ENCODE data around the gene RRAD.

Gene RRAD

GRCh38 chr16:66914541-66914940 lies 10.8 kb downstream of the RRAD start:
- no peak for DNase-seq

- DNase-seq, result no peak
These were observed 11.6 kb downstream of the RRAD start for GRCh38 chr16:66913711-66914110.

GRCh38 chr16:66913081-66913480 lies 12.3 kb downstream of the RRAD start:
- no peak for DNase-seq

GRCh38 chr16:66911801-66912200 lies 13.5 kb downstream of the RRAD start:
- DNase-seq, result no peak

- no peak for DNase-seq
These were observed 14.2 kb downstream of the RRAD start for GRCh38 chr16:66911112-66911511.

GRCh38 chr16:66910175-66910940 lies 15.0 kb downstream of the RRAD start:
- DNase-seq, result no peak

- no peak for DNase-seq
These were observed 16.4 kb downstream of the RRAD start for GRCh38 chr16:66908762-66909559.

- DNase-seq, result no peak
These were observed 17.2 kb downstream of the RRAD start for GRCh38 chr16:66908116-66908515.

- no peak for DNase-seq
These were observed 18.2 kb downstream of the RRAD start for GRCh38 chr16:66906916-66907836.

GRCh38 chr16:66905633-66906539 lies 19.4 kb downstream of the RRAD start:
- DNase-seq, result peak; percentile 26

GRCh38 chr16:66904846-66905632 lies 20.3 kb downstream of the RRAD start:
- DNase-seq, result no peak

- DNase-seq, result no peak
These were observed 20.9 kb downstream of the RRAD start for GRCh38 chr16:66904428-66904845.

- DNase-seq, result no peak
These were observed 21.5 kb downstream of the RRAD start for GRCh38 chr16:66903544-66904427.

GRCh38 chr16:66902648-66903543 lies 22.4 kb downstream of the RRAD start:
- DNase-seq, result no peak

GRCh38 chr16:66901626-66902025 lies 23.7 kb downstream of the RRAD start:
- no peak for DNase-seq

GRCh38 chr16:66900721-66901441 lies 24.5 kb downstream of the RRAD start:
- no peak for DNase-seq

- no peak for DNase-seq
These were observed 25.2 kb downstream of the RRAD start for GRCh38 chr16:66899945-66900710.

All from CD4-positive, alpha-beta T cell treated with Interferon gamma for 1 hour (primary cell).